Neuronal stem cell (in vitro differentiated cells): Measurements from ENCODE around the gene LRFN3.
A peak's percentile ranks its signal among the peaks of the same experiment; 100 is the strongest.

Source experiments
- DNase-seq: peaks from one replicate; pipeline ENCODE4 v3.0.0-alpha.2; 2013; ENCODE audit warnings: low spot score
- H2AFZ ChIP-seq: one replicate; pipeline ENCODE4 v1.6.1; 2013; ENCODE audit warnings: mild to moderate bottlenecking, low read length, inconsistent platforms
- H2AK5ac ChIP-seq: 2 replicates; pipeline ENCODE4 v1.6.1; 2013; ENCODE audit warnings: low read depth, mild to moderate bottlenecking, inconsistent platforms, low read length, moderate library complexity, mixed read lengths
- H2BK120ac ChIP-seq: 2 replicates; pipeline ENCODE4 v1.6.1; 2013; ENCODE audit warnings: low read depth, mild to moderate bottlenecking, inconsistent platforms, low read length, moderate library complexity, mixed read lengths
- H2BK12ac ChIP-seq: one replicate; pipeline ENCODE4 v1.6.1; 2013; ENCODE audit warnings: low read length, inconsistent platforms
- H2BK15ac ChIP-seq: 2 replicates; pipeline ENCODE4 v1.6.1; 2013; ENCODE audit warnings: mild to moderate bottlenecking, low read length, inconsistent platforms, mixed read lengths
- H2BK5ac ChIP-seq: one replicate; pipeline ENCODE4 v1.6.1; 2013; ENCODE audit warnings: inconsistent platforms, mild to moderate bottlenecking, low read length, moderate library complexity
- H3K14ac ChIP-seq: one replicate; pipeline ENCODE4 v1.6.1; 2013; ENCODE audit warnings: low read length, inconsistent platforms
- H3K18ac ChIP-seq: 2 replicates; pipeline ENCODE4 v1.6.1; 2013; ENCODE audit warnings: low read length, inconsistent platforms
- H3K23ac ChIP-seq: 2 replicates; pipeline ENCODE4 v1.6.1; 2013; ENCODE audit warnings: low read depth, mild to moderate bottlenecking, mixed read lengths, low read length, inconsistent platforms; ENCODE audit not compliant: poor library complexity
- H3K27ac ChIP-seq: replicated peaks from 3 replicates; pipeline ENCODE4 v1.5.1; 2013; ENCODE audit warnings: low read length, inconsistent platforms
- H3K27me3 ChIP-seq, 3 experiments: 2 replicates each; pipeline ENCODE4 v1.6.1; 2013; ENCODE audit warnings: low read length in 3 of 3, mild to moderate bottlenecking in 2 of 3, inconsistent platforms in 1 of 3, low read depth in 1 of 3, mixed read lengths in 1 of 3, moderate library complexity in 1 of 3; ENCODE audit not compliant: control insufficient read depth in 3 of 3, insufficient read depth in 3 of 3
- H3K36me3 ChIP-seq, 2 donors: replicated peaks in 1 of 2; 2 replicates each; pipeline ENCODE4 v1.6.1; 2013; ENCODE audit warnings: low read length in 2 of 2; ENCODE audit not compliant: control insufficient read depth in 2 of 2, insufficient read depth in 2 of 2
- H3K4ac ChIP-seq: 2 replicates; pipeline ENCODE4 v1.6.1; 2013; ENCODE audit warnings: inconsistent platforms, mild to moderate bottlenecking, low read length, moderate library complexity
- H3K4me1 ChIP-seq, 2 donors: 1 replicate in 1 of 2; 2 replicates in 1 of 2; pipeline ENCODE4 v1.6.1; 2013; ENCODE audit warnings: low read length in 2 of 2, low read depth in 1 of 2; ENCODE audit not compliant: control insufficient read depth in 2 of 2, insufficient read depth in 1 of 2
- H3K4me2 ChIP-seq: one replicate; pipeline ENCODE4 v1.6.1; 2013; ENCODE audit warnings: mild to moderate bottlenecking, low read length, inconsistent platforms; ENCODE audit not compliant: insufficient read depth, poor library complexity, severe bottlenecking
- H3K4me3 ChIP-seq, 2 donors: 2 replicates each; pipeline ENCODE4 v1.5.1; 2013; ENCODE audit warnings: low read length in 2 of 2, mild to moderate bottlenecking in 2 of 2, inconsistent platforms in 1 of 2, moderate library complexity in 1 of 2
- H3K79me1 ChIP-seq: one replicate; pipeline ENCODE4 v1.6.1; 2013; ENCODE audit warnings: low read depth, mild to moderate bottlenecking, inconsistent platforms, low read length, moderate library complexity
- H3K9ac ChIP-seq: one replicate; pipeline ENCODE4 v1.6.1; 2013; ENCODE audit warnings: mild to moderate bottlenecking, low read depth, low read length, inconsistent platforms; ENCODE audit not compliant: poor library complexity
- H3K9me3 ChIP-seq, 2 donors: replicated peaks in 1 of 2; 2 replicates each; pipeline versions ENCODE3 to v1.6.1; 2013; ENCODE audit warnings: low read length in 2 of 2, mild to moderate bottlenecking in 2 of 2, inconsistent platforms in 1 of 2, low read depth in 1 of 2, mixed read lengths in 1 of 2, moderate library complexity in 1 of 2; ENCODE audit not compliant: control insufficient read depth in 2 of 2, insufficient read depth in 1 of 2
- H4K8ac ChIP-seq: one replicate; pipeline ENCODE4 v1.6.1; 2013; ENCODE audit warnings: low read depth, mild to moderate bottlenecking, inconsistent platforms, low read length, moderate library complexity
- H4K91ac ChIP-seq: one replicate; pipeline ENCODE4 v1.6.1; 2013; ENCODE audit warnings: low read length, low read depth, mild to moderate bottlenecking, inconsistent platforms; ENCODE audit not compliant: poor library complexity
- WGBS, 2 donors: extraction: QIAGEN DNeasy Blood & Tissue Kit; methylation state at CpG; one replicate each; pipeline ENCODE4 v1.1.7; 2013; ENCODE audit warnings: missing lambda C conversion rate in 2 of 2, mixed read lengths in 1 of 2; ENCODE audit not compliant: insufficient read length in 2 of 2, insufficient replicate concordance in 1 of 2; ENCODE audit errors: extremely low coverage in 2 of 2; 5-methylcytosine and 5-hydroxymethylcytosine counted together

LRFN3 gene

DNA sequence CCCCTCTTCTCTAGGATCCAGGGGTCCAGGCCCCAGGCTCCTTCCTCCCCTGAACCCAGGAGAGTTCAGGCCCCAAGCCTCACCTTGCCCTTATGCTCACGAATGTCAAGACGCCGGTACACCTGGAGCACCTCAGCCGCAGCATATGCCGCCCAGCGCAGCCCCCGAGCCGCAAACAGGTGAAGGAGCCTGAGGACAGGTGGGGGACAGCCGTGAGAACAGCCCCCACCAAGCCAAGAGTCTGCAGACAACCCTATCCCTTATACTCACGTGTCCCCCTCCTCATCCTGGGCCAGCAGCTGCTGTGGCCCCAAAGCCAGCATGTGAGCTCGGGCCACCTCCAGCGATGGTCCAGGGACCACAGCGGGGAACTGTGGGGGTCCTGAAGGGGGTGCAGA is 39.5 kb upstream of the LRFN3 start:
- no peak overlapping the region for H2BK5ac ChIP-seq
- no peak overlapping the region for H4K8ac ChIP-seq
- peaks cover 15 to 33% of the 10 kb centered on the region in 2 donors for H3K36me3 ChIP-seq
- H3K4me3 ChIP-seq: no peak overlapping the region
- no peak overlapping the region for H2AFZ ChIP-seq
- H2BK12ac ChIP-seq: no peak overlapping the region
- no peak overlapping the region for H3K4me2 ChIP-seq
- no peak overlapping the region for H4K91ac ChIP-seq
- no peak overlapping the region for H3K14ac ChIP-seq
- H2AK5ac ChIP-seq: no peak overlapping the region
- H3K27ac ChIP-seq: no peak overlapping the region
- no peak overlapping the region for H3K18ac ChIP-seq
- no peak overlapping the region for H3K9ac ChIP-seq
- WGBS, 2 donors: no CpG with 5 or more reads among the region's 13 CpGs
- H3K9me3 ChIP-seq: no peaks in the 10 kb centered on the region
- H3K4me1 ChIP-seq: peaks cover 6% of the 10 kb centered on the region in 2 donors
- H3K79me1 ChIP-seq: peaks cover 9% of the 10 kb centered on the region
- H3K4ac ChIP-seq: no peak overlapping the region
- H3K27me3 ChIP-seq: peaks cover 0 to 8% (median 2%) of the 10 kb centered on the region in 3 experiments
- DNase-seq: no peak
- no peak overlapping the region for H3K23ac ChIP-seq
- no peak overlapping the region for H2BK15ac ChIP-seq
- no peak overlapping the region for H2BK120ac ChIP-seq

DNA sequence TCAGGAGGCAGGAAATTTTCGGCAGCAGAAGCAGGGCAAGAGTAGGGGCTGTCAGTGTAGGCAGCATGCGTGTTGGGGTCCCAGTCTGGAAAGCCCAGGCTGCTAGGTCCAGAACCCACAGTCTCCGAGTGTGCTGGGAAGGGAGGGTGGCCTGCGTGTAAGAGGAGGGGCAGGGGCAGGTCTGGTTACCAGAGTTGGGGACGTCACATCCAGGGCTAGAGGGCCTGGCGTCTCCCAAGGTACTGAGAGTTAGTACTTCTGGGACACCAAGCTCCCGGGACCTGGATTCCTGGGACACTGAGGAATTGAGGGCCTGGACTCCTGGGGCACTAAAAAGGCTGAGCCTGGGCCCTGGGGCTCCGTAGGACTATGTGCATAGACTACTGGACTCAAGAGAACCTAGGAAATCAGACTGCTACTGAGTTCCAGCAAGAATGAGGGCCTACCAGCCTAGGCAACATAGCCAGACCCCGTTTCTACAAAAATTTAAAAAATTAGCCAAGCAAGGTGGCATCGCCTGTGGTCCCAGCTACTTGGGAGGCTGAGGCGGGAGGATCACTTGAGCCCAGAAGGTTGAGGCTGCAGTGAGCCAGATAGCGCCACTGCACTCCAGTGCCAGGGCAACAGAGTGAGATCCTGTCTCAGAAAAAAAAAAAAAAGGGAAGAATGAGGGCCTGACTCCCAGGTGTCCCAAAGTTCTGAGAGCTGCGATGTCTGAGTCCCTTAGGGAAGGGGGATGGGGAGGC is 38.3 kb upstream of the LRFN3 start:
- Histone ChIP-seq H3K79me1 (peaks cover 9% of the 10 kb centered on the region), H3K9me3 (no peaks in the 10 kb centered on the region), H3K27me3 (peaks cover 0 to 20% (median 10%) of the 10 kb centered on the region in 3 experiments), H3K36me3 (peaks cover 15 to 33% of the 10 kb centered on the region in 2 donors), H3K9ac (no peak overlapping the region), H2AFZ (no peak overlapping the region), H2BK120ac (no peak overlapping the region), H4K8ac (no peak overlapping the region), H2BK5ac (no peak overlapping the region), H2BK12ac (no peak overlapping the region), H3K18ac (no peak overlapping the region), H4K91ac (no peak overlapping the region), H3K4me3 (no peak overlapping the region), H3K4ac (no peak overlapping the region), H3K4me2 (peak overlapping the region; percentile 14), H3K23ac (peak overlapping the region; percentile 65), H3K4me1 (peaks cover 6% of the 10 kb centered on the region in 2 donors), H2AK5ac (no peak overlapping the region), H2BK15ac (no peak overlapping the region), H3K27ac (no peak overlapping the region), H3K14ac (no peak overlapping the region)
- no CpG with 5 or more reads among the region's 13 CpGs for WGBS, 2 donors
- DNase-seq: no peak

DNA sequence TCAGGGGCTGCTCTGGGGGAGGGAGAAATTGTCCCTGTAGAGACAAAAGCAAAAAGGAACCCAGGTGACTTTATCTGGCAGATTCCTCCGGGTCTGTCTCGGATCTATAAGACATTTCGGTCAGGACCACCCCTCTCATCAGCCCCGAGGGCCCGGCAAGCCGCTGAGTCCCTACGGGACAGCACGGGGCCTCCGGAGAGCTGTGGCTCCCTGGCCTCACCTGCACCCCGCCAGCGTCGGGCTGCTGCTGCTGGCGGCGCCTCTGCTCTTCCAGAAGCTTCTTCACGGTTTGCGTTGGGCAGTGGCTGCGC is 37.7 kb upstream of the LRFN3 start:
- Histone ChIP-seq H3K18ac (peak overlapping the region; percentile 24), H3K4me2 (peak overlapping the region; percentile 62), H2BK12ac (no peak overlapping the region), H2BK120ac (no peak overlapping the region), H3K23ac (peak overlapping the region; percentile 16), H3K9me3 (no peaks in the 10 kb centered on the region), H3K9ac (peak overlapping the region; percentile 53), H2AFZ (peak overlapping the region; percentile 98), H3K4ac (no peak overlapping the region), H2BK15ac (peak overlapping the region; percentile 45), H4K91ac (no peak overlapping the region), H3K4me1 (peaks cover 6 to 9% of the 10 kb centered on the region in 2 donors), H3K79me1 (peaks cover 9% of the 10 kb centered on the region), H4K8ac (no peak overlapping the region), H3K27ac (no peak overlapping the region), H2BK5ac (peak overlapping the region; percentile 33), H3K27me3 (peaks cover 0 to 26% (median 12%) of the 10 kb centered on the region in 3 experiments), H3K14ac (no peak overlapping the region), H2AK5ac (peak overlapping the region; percentile 53), H3K4me3 (peak overlapping the region; percentile 75 to 93), H3K36me3 (peaks cover 15 to 29% of the 10 kb centered on the region in 2 donors)
- no peak for DNase-seq
- WGBS, 2 donors: no CpG with 5 or more reads among the region's 17 CpGs

DNA sequence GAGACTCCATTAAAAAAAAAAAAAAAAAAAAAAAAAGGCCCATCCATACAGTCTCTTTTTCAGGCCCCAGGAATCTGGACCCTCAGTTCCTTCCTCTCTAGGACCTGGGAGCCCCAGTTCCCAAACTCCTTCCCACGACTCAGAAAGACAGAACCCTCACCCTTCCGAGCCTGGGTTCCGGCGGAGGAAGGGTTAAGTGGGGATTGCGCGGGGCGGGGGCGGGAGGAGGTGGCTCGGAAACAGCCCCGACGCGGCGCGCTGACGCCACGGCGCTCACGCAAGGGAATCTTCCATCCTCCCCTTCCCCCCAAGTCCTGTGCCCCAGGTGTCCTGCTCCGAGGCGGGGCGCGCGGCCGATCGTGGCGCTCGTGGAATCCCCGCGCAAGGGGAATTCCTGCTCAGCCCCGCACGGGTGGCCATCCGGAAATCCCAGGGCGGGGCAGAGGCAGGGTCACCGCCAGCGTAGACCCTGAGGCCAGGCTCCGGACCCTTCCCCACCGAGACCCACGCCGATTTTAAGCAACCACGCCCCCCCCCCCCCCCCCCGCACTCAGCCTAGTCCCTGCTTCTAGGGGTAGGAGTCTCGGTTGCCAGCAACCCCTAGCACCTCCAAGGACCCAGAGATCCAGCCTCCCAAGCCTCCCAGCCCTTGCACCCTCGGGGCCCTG is 36.5 kb upstream of the LRFN3 start:
- Histone ChIP-seq H2AFZ (peak overlapping the region; percentile 98), H4K91ac (no peak overlapping the region), H2AK5ac (peak overlapping the region; percentile 81), H3K4ac (no peak overlapping the region), H3K79me1 (peaks cover 9% of the 10 kb centered on the region), H2BK12ac (no peak overlapping the region), H3K27me3 (peaks cover 0 to 38% (median 12%) of the 10 kb centered on the region in 3 experiments), H3K23ac (peak overlapping the region; percentile 85), H3K9ac (peak overlapping the region; percentile 91), H3K4me3 (peak overlapping the region; percentile 93 to 97), H3K14ac (no peak overlapping the region), H2BK5ac (peak overlapping the region; percentile 98), H3K36me3 (peaks cover 15 to 25% of the 10 kb centered on the region in 2 donors), H3K4me2 (peak overlapping the region; percentile 98), H3K27ac (peak overlapping the region; percentile 46), H4K8ac (no peak overlapping the region), H3K9me3 (no peaks in the 10 kb centered on the region), H3K4me1 (peaks cover 6 to 13% of the 10 kb centered on the region in 2 donors), H2BK120ac (peak overlapping the region; percentile 81), H3K18ac (peak overlapping the region; percentile 96), H2BK15ac (no peak overlapping the region)
- DNase-seq: peak; percentile 58
- WGBS, 2 donors: no CpG with 5 or more reads among the region's 43 CpGs
